OCI-LY1 (cell line): Measurements from ENCODE around the gene SH3PXD2A.

Experiments
- H2AFZ ChIP-seq: fragments of 200-600 bp; sonication (generic), shearing (Covaris generic); 2 replicates; pipeline ENCODE4 v1.6.0; 2014; ENCODE audit warnings: antibody characterized with exemption, mild to moderate bottlenecking, low read length
- H3F3A ChIP-seq: fragments of 200-600 bp; sonication (generic), shearing (Covaris generic); 2 replicates; pipeline ENCODE4 v1.6.0; 2014; ENCODE audit warnings: mild to moderate bottlenecking, antibody characterized with exemption, low read length, moderate library complexity; ENCODE audit not compliant: insufficient read depth
- H3K27ac ChIP-seq: fragments of 200-600 bp; sonication (generic); 2 replicates; pipeline ENCODE4 v1.5.1; 2014; ENCODE audit warnings: low read length, mixed run types, mild to moderate bottlenecking, low read depth; ENCODE audit not compliant: poor library complexity, severe bottlenecking
- H3K27me3 ChIP-seq: fragments of 200-600 bp; sonication (generic); 2 replicates; pipeline ENCODE4 v1.6.0; 2014; ENCODE audit warnings: antibody characterized with exemption, mild to moderate bottlenecking, low read length, moderate library complexity; ENCODE audit not compliant: insufficient read depth
- H3K36me3 ChIP-seq: fragments of 200-600 bp; sonication (generic); 2 replicates; pipeline ENCODE4 v1.6.1; 2014; ENCODE audit warnings: mild to moderate bottlenecking, antibody characterized with exemption, low read length, moderate library complexity, mixed read lengths; ENCODE audit not compliant: insufficient read depth
- H3K4me1 ChIP-seq: fragments of 200-600 bp; sonication (generic); 2 replicates; pipeline ENCODE4 v1.5.1; 2014; ENCODE audit warnings: mild to moderate bottlenecking, low read length, moderate library complexity; ENCODE audit not compliant: insufficient read depth, severe bottlenecking
- H3K4me2 ChIP-seq: fragments of 200-600 bp; sonication (generic), shearing (Covaris generic); 2 replicates; pipeline ENCODE4 v1.6.1; 2014; ENCODE audit warnings: low read length
- H3K4me3 ChIP-seq: fragments of 200-600 bp; sonication (generic); 2 replicates; pipeline ENCODE4 v1.5.1; 2014; ENCODE audit warnings: low read length, low read depth, mild to moderate bottlenecking, mixed read lengths; ENCODE audit not compliant: poor library complexity, severe bottlenecking
- H3K79me2 ChIP-seq: fragments of 200-600 bp; shearing (Covaris generic); 2 replicates; pipeline ENCODE4 v1.6.1; 2016; ENCODE audit warnings: mixed run types, low read length, mixed read lengths; ENCODE audit not compliant: insufficient read depth
- H3K9ac ChIP-seq: fragments of 200-600 bp; sonication (generic), shearing (Covaris generic); 2 replicates; pipeline ENCODE4 v1.6.1; 2014; ENCODE audit warnings: mild to moderate bottlenecking, low read length, mixed read lengths
- H3K9me2 ChIP-seq: fragments of 200-600 bp; sonication (generic), shearing (Covaris generic); 2 replicates; pipeline ENCODE4 v1.6.1; 2014; ENCODE audit warnings: low read depth, mild to moderate bottlenecking, low read length, mixed read lengths
- H3K9me3 ChIP-seq: fragments of 200-600 bp; shearing (Covaris generic); 2 replicates; pipeline ENCODE4 v1.6.1; 2014; ENCODE audit warnings: low read length, mixed read lengths
- H4K20me1 ChIP-seq: fragments of 200-600 bp; sonication (generic), shearing (Covaris generic); 2 replicates; pipeline ENCODE4 v1.6.0; 2016; ENCODE audit warnings: mild to moderate bottlenecking, low read length; ENCODE audit not compliant: insufficient read depth
- EZH2 ChIP-seq: fragments of 200-600 bp; sonication (generic), shearing (Covaris generic); IDR thresholded peaks from 2 replicates; pipeline ENCODE4 v1.8.0; 2017; ENCODE audit warnings: borderline replicate concordance, mixed run types, mild to moderate bottlenecking, antibody characterized with exemption, low read length, moderate library complexity, mixed read lengths
- TF ChIP-seq, protein P1 (sequence below): fragments of 200-600 bp; sonication (generic), shearing (Covaris generic); IDR thresholded peaks from 2 replicates; pipeline ENCODE4 v1.5.1; 2017; ENCODE audit warnings: mild to moderate bottlenecking, antibody characterized with exemption, low read length, moderate library complexity, mixed read lengths

Gene SH3PXD2A

DNA sequence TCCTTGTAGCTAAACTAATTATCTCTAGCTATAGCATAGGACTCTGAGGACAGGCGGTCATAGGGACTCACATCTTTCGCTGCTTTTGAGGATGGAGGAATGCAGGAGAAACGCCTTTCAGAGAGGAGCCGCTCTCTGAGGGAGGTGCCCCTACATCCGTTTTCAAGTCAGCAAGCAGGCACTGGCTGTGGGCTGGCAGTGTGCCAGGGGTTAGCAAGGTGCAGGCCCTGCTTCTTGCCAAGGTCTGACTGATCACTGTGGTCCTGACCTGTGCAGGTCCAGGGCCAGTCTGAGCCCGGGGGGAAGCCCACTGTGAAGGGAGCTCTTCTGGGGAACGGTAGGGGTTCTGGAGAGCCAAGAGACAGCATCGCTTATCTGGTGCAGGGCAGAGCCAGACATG is 89.4 kb downstream of the SH3PXD2A start:
- no peaks in the 10 kb centered on the region for H3F3A ChIP-seq
- H2AFZ ChIP-seq, result no peak overlapping the region
- H4K20me1 ChIP-seq, result no peaks in the 10 kb centered on the region
- H3K4me3 ChIP-seq, result no peak overlapping the region
- H3K4me2 ChIP-seq, result no peak overlapping the region; the same call in 1 of the 2 replicates
- H3K9me3 ChIP-seq, result no peaks in the 10 kb centered on the region
- no peaks in the 10 kb centered on the region for H3K79me2 ChIP-seq
- H3K9me2 ChIP-seq, result no peaks in the 10 kb centered on the region
- no peaks in the 10 kb centered on the region for H3K27me3 ChIP-seq
- H3K4me1 ChIP-seq, result peaks cover 30% of the 10 kb centered on the region
- H3K36me3 ChIP-seq, result no peaks in the 10 kb centered on the region
- H3K27ac ChIP-seq, result no peak overlapping the region
- TF ChIP-seq EZH2, result no peak
- TF ChIP-seq, protein P1, sequence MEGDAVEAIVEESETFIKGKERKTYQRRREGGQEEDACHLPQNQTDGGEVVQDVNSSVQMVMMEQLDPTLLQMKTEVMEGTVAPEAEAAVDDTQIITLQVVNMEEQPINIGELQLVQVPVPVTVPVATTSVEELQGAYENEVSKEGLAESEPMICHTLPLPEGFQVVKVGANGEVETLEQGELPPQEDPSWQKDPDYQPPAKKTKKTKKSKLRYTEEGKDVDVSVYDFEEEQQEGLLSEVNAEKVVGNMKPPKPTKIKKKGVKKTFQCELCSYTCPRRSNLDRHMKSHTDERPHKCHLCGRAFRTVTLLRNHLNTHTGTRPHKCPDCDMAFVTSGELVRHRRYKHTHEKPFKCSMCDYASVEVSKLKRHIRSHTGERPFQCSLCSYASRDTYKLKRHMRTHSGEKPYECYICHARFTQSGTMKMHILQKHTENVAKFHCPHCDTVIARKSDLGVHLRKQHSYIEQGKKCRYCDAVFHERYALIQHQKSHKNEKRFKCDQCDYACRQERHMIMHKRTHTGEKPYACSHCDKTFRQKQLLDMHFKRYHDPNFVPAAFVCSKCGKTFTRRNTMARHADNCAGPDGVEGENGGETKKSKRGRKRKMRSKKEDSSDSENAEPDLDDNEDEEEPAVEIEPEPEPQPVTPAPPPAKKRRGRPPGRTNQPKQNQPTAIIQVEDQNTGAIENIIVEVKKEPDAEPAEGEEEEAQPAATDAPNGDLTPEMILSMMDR, result no peak
- no peak overlapping the region for H3K9ac ChIP-seq

DNA sequence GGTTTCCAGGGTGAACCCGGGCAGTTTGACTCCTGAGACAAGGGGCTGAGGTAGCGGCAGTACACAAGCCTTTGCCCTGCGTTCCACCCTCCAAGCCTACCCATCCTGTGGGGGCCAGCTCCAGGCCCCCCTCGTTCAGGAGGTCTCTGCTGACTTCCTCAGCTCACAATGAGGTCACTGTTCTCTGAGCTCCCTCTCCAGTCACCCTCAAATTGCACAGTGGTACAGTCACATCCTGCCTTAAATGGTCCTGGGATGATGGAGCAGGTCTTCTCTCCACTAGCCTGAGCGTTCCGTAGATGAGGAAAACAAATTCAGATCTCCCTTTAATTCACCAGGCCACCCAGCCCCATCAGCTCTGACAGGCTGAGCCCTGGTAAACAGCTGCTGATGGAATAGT is 90.2 kb downstream of the SH3PXD2A start:
- no peak overlapping the region for H3K4me2 ChIP-seq
- no peaks in the 10 kb centered on the region for H3K36me3 ChIP-seq
- H3K9ac ChIP-seq, result no peak overlapping the region
- H3K79me2 ChIP-seq, result no peaks in the 10 kb centered on the region
- H4K20me1 ChIP-seq, result no peaks in the 10 kb centered on the region
- H3K4me1 ChIP-seq, result peaks cover 24% of the 10 kb centered on the region
- no peaks in the 10 kb centered on the region for H3K9me3 ChIP-seq
- H3K4me3 ChIP-seq, result no peak overlapping the region
- H2AFZ ChIP-seq, result no peak overlapping the region
- no peaks in the 10 kb centered on the region for H3K27me3 ChIP-seq
- no peak overlapping the region for H3K27ac ChIP-seq
- H3F3A ChIP-seq, result no peaks in the 10 kb centered on the region
- no peaks in the 10 kb centered on the region for H3K9me2 ChIP-seq
- TF ChIP-seq EZH2, result no peak
- TF ChIP-seq, protein P1, result no peak

DNA sequence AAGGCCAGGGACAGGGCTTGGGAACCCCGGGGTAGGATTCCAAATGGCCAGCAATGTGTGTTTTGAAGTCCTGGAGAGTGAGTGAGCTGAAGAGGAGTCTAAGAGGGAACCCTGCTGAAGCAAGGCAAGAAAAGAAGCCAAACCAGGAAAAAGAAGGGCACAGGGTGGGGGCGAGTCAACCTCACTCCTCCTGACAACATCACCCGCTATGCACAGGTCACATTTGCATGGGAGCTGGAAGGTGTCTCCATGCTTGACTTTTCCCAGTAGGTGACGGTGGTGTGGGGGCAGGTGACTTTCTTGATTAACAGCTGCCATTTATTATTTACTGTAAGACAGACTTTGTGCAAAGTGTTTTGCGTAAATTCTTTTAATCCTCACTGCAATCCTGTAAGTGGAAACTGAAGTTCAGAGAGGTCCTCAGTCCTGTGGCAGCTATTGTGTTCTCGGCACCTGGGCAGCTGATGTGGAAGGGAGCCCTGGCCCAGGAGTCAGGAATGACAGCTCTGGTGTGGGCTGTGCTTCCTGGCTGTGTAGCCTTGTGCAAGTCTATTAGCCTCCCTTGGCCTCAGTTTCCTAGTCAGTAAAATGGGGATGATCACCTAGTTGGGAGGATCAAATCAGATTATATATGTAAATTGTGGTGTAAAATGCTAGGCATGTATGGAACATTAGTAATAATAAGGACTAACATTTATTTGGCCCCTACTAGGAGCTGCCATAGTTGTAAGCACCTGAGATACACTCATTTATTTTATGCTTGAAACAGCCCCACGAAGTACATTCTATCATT is 90.9 kb downstream of the SH3PXD2A start:
- no peaks in the 10 kb centered on the region for H3K27me3 ChIP-seq
- no peaks in the 10 kb centered on the region for H3K36me3 ChIP-seq
- no peak overlapping the region for H3K27ac ChIP-seq
- H2AFZ ChIP-seq, result no peak overlapping the region
- no peaks in the 10 kb centered on the region for H3K79me2 ChIP-seq
- no peak overlapping the region for H3K4me3 ChIP-seq
- no peaks in the 10 kb centered on the region for H3F3A ChIP-seq
- H3K9me3 ChIP-seq, result no peaks in the 10 kb centered on the region
- H3K9me2 ChIP-seq, result no peaks in the 10 kb centered on the region
- H4K20me1 ChIP-seq, result no peaks in the 10 kb centered on the region
- peak overlapping the region; percentile 50; the same call in 1 of the 2 replicates for H3K4me2 ChIP-seq
- TF ChIP-seq, protein P1, result no peak
- TF ChIP-seq EZH2, result no peak
- H3K4me1 ChIP-seq, result peaks cover 28% of the 10 kb centered on the region
- peak overlapping the region; percentile 7; the same call in 1 of the 2 replicates for H3K9ac ChIP-seq
